PC-3 (cell line): Measurements from ENCODE around the gene PABPC1L. TPM values are rescaled to one million over a fixed set of nuclear protein-coding genes. Genes with fewer than 3 reads are reported as not detected.

Experiments used
- ATAC-seq: fragments of 200-7000 bp; cut with Tn5 transposase; 2 replicates; pipeline ENCODE4 v1.9.1; 2020; ENCODE audit warnings: mild to moderate bottlenecking, moderate library complexity
- BruUV-seq: library from RNA; stranded (reverse); fragments of 400-500 nt; replicated peaks from 2 replicates; lab custom pipeline; 2021; lab: Mats Ljungman, UMichigan
- CTCF ChIA-PET: fragments of 300-600 bp; sonication (Branson Sonifier 250); formaldehyde crosslinking; loops from one replicate; lab custom pipeline; 2022; ENCODE audit warnings: antibody characterized with exemption; lab: Charles Lee
- POLR2A ChIA-PET: fragments of 300-600 bp; sonication (Branson Sonifier 250); formaldehyde crosslinking; loops from one replicate; lab custom pipeline; 2022; ENCODE audit warnings: antibody characterized with exemption; ENCODE audit not compliant: unreplicated experiment; lab: Charles Lee
- DNase-seq: peaks from one replicate; pipeline ENCODE4 v3.0.0-alpha.2; 2015
- H2AFZ ChIP-seq: fragments of 300-600 bp; sonication (generic); 2 replicates; pipeline ENCODE4 v1.6.0; 2016; ENCODE audit warnings: antibody characterized with exemption, low read length
- H3F3A ChIP-seq: fragments of 300-600 bp; sonication (generic); one replicate; pipeline ENCODE4 v1.6.0; 2017; ENCODE audit warnings: antibody characterized with exemption, low read length, control low read depth, mild to moderate bottlenecking; ENCODE audit not compliant: unreplicated experiment
- H3K27ac ChIP-seq: fragments of 300-600 bp; sonication (generic); 2 replicates; pipeline ENCODE4 v1.5.1; 2016; ENCODE audit warnings: mild to moderate bottlenecking, low read length
- H3K27me3 ChIP-seq: fragments of 300-600 bp; sonication (generic); 2 replicates; pipeline ENCODE4 v1.6.1; 2016; ENCODE audit warnings: low read length, mixed read lengths
- H3K36me3 ChIP-seq: fragments of 300-600 bp; sonication (generic); 2 replicates; pipeline ENCODE4 v1.6.1; 2016; ENCODE audit warnings: low read depth, mixed run types, low read length, mixed read lengths
- H3K4me1 ChIP-seq: fragments of 300-600 bp; sonication (generic); 2 replicates; pipeline ENCODE4 v1.5.1; 2016; ENCODE audit warnings: low read length; ENCODE audit not compliant: insufficient read depth
- H3K4me2 ChIP-seq: fragments of 300-600 bp; sonication (generic); 2 replicates; pipeline ENCODE4 v1.6.0; 2016; ENCODE audit warnings: low read length
- H3K4me3 ChIP-seq: fragments of 300-600 bp; sonication (generic); 2 replicates; pipeline ENCODE4 v1.5.1; 2016; ENCODE audit warnings: mild to moderate bottlenecking, low read length, mixed read lengths
- H3K79me2 ChIP-seq: fragments of 300-600 bp; sonication (generic); 2 replicates; pipeline ENCODE4 v1.6.1; 2017; ENCODE audit warnings: low read length, mixed read lengths
- H3K9ac ChIP-seq: fragments of 300-600 bp; sonication (generic); 2 replicates; pipeline ENCODE4 v1.6.0; 2016; ENCODE audit warnings: mild to moderate bottlenecking, low read length
- H3K9me2 ChIP-seq: fragments of 300-600 bp; sonication (generic); replicated peaks from 2 replicates; pipeline ENCODE4 v1.6.1; 2016; ENCODE audit warnings: mixed run types, low read length, mixed read lengths
- H3K9me3 ChIP-seq: fragments of 300-600 bp; sonication (generic); 2 replicates; pipeline ENCODE4 v1.6.1; 2016; ENCODE audit warnings: low read length, mixed read lengths
- H4K20me1 ChIP-seq: fragments of 300-600 bp; sonication (generic); 2 replicates; pipeline ENCODE4 v1.6.1; 2016; ENCODE audit warnings: low read length, mixed read lengths
- EZH2 ChIP-seq: fragments of 300-600 bp; sonication (generic); IDR thresholded peaks from one replicate; pipeline ENCODE4 v1.6.1; 2017; ENCODE audit warnings: antibody characterized with exemption, mild to moderate bottlenecking, low read length; ENCODE audit not compliant: unreplicated experiment
- EZH2phosphoT487 ChIP-seq: fragments of 300-600 bp; sonication (generic); IDR thresholded peaks from 2 replicates; pipeline ENCODE4 v1.6.1; 2018; ENCODE audit warnings: mild to moderate bottlenecking, antibody characterized with exemption, low read length, borderline replicate concordance
- intact Hi-C: fragments of 100-400 bp; cut with micrococcal nuclease; formaldehyde crosslinking; loops from 2 replicates; pipeline ENCODE4 v1.9.0; 2023
- total RNA-seq: library from RNA; depleted of rRNA; stranded (reverse); fragments of >200 nt; gene quantifications from 2 replicates; pipeline ENCODE4 v1.2.3, GENCODE V29; 2014
- TF ChIP-seq, protein P1 (sequence below): fragments of 300-600 bp; sonication (generic); conservative IDR thresholded peaks from 2 replicates; pipeline ENCODE4 v1.5.1; 2017; ENCODE audit warnings: antibody characterized with exemption, low read depth, mild to moderate bottlenecking, low read length

The PABPC1L gene
- total RNA-seq, 1 experiment from 2014 or later: 32.0 TPM

GRCh38 chr20:44917399-44917798 lies 7.5 kb downstream of the PABPC1L start:
- intact Hi-C loops: no loop called here
- no peak overlapping the region for H2AFZ ChIP-seq
- no peaks in the 10 kb centered on the region for H3F3A ChIP-seq
- H3K79me2 ChIP-seq: no peaks in the 10 kb centered on the region; the same call in 1 of the 2 replicates
- ChIA-PET POLR2A (no interaction called here), CTCF (no interaction called here)
- no peak overlapping the region for H3K9ac ChIP-seq
- H3K36me3 ChIP-seq: peaks cover 28% of the 10 kb centered on the region
- H3K27ac ChIP-seq: no peak overlapping the region
- H3K27me3 ChIP-seq: no peaks in the 10 kb centered on the region
- no peaks in the 10 kb centered on the region for H3K9me2 ChIP-seq
- no peak overlapping the region for H3K4me2 ChIP-seq
- no peaks in the 10 kb centered on the region for H3K4me1 ChIP-seq
- H3K4me3 ChIP-seq: no peak overlapping the region
- ATAC-seq (no peak), DNase-seq (no peak)
- TF ChIP-seq EZH2phosphoT487: no peak
- TF ChIP-seq, protein P1, sequence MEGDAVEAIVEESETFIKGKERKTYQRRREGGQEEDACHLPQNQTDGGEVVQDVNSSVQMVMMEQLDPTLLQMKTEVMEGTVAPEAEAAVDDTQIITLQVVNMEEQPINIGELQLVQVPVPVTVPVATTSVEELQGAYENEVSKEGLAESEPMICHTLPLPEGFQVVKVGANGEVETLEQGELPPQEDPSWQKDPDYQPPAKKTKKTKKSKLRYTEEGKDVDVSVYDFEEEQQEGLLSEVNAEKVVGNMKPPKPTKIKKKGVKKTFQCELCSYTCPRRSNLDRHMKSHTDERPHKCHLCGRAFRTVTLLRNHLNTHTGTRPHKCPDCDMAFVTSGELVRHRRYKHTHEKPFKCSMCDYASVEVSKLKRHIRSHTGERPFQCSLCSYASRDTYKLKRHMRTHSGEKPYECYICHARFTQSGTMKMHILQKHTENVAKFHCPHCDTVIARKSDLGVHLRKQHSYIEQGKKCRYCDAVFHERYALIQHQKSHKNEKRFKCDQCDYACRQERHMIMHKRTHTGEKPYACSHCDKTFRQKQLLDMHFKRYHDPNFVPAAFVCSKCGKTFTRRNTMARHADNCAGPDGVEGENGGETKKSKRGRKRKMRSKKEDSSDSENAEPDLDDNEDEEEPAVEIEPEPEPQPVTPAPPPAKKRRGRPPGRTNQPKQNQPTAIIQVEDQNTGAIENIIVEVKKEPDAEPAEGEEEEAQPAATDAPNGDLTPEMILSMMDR: no peak
- TF ChIP-seq EZH2: no peak
- H3K9me3 ChIP-seq: no peaks in the 10 kb centered on the region
- no TSS peak for BruUV-seq
- no peaks in the 10 kb centered on the region for H4K20me1 ChIP-seq

DNA sequence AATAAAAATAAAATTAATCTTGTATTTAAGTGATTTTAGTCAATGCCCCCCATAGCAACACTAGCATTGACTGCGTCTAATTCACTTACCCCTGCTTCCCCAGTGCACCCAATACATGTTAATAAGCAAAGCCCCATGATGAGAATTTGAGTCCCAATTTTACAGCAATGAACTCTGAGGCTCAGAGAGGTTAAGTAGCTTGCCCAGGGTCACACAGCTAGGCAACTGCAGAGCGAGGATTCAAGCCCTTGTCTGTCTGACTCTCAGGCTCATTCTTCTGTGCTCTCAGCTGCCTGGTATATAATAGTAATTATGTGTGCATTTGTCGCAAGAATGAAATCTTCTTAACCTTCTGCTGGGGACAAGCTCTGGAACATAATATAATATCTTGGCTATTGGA lies 8.5 kb downstream of the PABPC1L start:
- H3K4me1 ChIP-seq: no peaks in the 10 kb centered on the region
- H3K79me2 ChIP-seq: no peaks in the 10 kb centered on the region
- peaks cover 22% of the 10 kb centered on the region; the same call in 1 of the 2 replicates for H3K36me3 ChIP-seq
- intact Hi-C loops: no loop called here
- no peak overlapping the region for H2AFZ ChIP-seq
- H3K4me3 ChIP-seq: no peak overlapping the region
- CTCF ChIA-PET: no interaction called here
- BruUV-seq: no TSS peak
- no peaks in the 10 kb centered on the region for H3F3A ChIP-seq
- TF ChIP-seq, protein P1: no peak
- TF ChIP-seq EZH2 (no peak), EZH2phosphoT487 (no peak)
- DNase-seq (no peak), ATAC-seq (no peak)
- H3K27me3 ChIP-seq: no peaks in the 10 kb centered on the region
- POLR2A ChIA-PET: no interaction called here
- no peak overlapping the region for H3K4me2 ChIP-seq
- H3K9me3 ChIP-seq: no peaks in the 10 kb centered on the region
- no peaks in the 10 kb centered on the region for H3K9me2 ChIP-seq
- H3K27ac ChIP-seq: no peak overlapping the region
- H4K20me1 ChIP-seq: no peaks in the 10 kb centered on the region
- no peak overlapping the region for H3K9ac ChIP-seq

- TF ChIP-seq, protein P1: no peak
- TF ChIP-seq EZH2phosphoT487 (no peak), EZH2 (no peak)
- H3K4me1 ChIP-seq: no peaks in the 10 kb centered on the region
- H2AFZ ChIP-seq: no peak overlapping the region
- H3K27me3 ChIP-seq: no peaks in the 10 kb centered on the region
- H3K36me3 ChIP-seq: peaks cover 21% of the 10 kb centered on the region; the same call in 1 of the 2 replicates
- DNase-seq: no peak
- no peak overlapping the region for H3K4me2 ChIP-seq
- no peak overlapping the region for H3K9ac ChIP-seq
- H4K20me1 ChIP-seq: no peaks in the 10 kb centered on the region
- H3K4me3 ChIP-seq: no peak overlapping the region
- no peak overlapping the region for H3K27ac ChIP-seq
- no TSS peak for BruUV-seq
- POLR2A ChIA-PET: no interaction called here
- no peaks in the 10 kb centered on the region for H3K79me2 ChIP-seq
- H3F3A ChIP-seq: no peaks in the 10 kb centered on the region
- CTCF ChIA-PET: no interaction called here
- no peaks in the 10 kb centered on the region for H3K9me2 ChIP-seq
- intact Hi-C loops: no loop called here
- no peaks in the 10 kb centered on the region for H3K9me3 ChIP-seq
- no peak for ATAC-seq
Measured at GRCh38 chr20:44918761-44919160, 8.9 kb downstream of the PABPC1L start.
